GM18951 (cell line): ENCODE results near the gene ZNF609.
"Not testable (repeated sequence)": the region's sequence is repeated elsewhere in the genome, so short reads cannot be mapped to it uniquely, and the experiment has no call there.

ENCODE experiments used
- POLR2A ChIP-seq: IDR thresholded peaks from 4 replicates; pipeline ENCODE4 v1.6.1; 2011; ENCODE audit warnings: mild to moderate bottlenecking; ENCODE audit not compliant: insufficient read length, insufficient read depth; ENCODE audit errors: extremely low read depth
- in situ Hi-C: fragments of 300-500 bp; cut with MboI; formaldehyde crosslinking; loops from one replicate; pipeline ENCODE4 v1.12.0; 2022; ENCODE audit warnings: low sequenced_read_pairs, mixed read lengths, inconsistent platforms; ENCODE audit not compliant: unreplicated experiment

The ZNF609 gene

DNA sequence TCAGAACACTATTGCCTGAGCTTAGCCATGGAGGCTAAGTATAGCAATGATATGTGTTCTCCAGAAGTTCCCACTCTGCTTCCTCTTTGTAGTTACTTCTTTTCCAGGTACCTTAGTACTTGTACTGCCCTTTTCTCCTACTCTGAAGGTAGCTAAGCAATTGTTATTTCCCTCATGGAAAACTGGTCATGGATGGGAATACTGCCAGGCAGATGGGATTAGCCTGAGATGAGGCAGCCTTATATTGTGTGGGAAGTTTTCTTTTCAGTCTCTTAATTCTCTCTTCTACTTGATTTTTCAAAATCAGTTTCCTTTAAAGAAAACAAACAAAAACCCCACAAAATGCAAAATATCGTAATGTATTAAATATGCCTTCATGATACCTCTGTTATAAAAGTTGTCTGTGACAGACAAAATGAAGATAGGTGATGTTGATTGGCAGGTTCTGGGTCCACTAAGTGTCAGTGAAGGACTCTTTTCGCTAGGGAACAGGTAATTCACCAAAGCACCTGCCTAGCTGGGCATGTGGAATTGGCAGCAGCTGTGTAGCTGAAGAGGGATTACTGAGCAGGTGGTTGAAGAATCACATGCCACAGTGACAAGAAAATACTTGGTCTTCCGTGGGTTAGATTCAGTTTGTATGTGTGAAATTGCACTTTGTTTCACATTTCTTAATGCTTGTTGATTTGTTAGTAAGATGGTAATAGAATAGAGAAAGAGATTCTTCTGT lies 4.1 kb downstream of the ZNF609 start:
- no peak for TF ChIP-seq POLR2A

DNA sequence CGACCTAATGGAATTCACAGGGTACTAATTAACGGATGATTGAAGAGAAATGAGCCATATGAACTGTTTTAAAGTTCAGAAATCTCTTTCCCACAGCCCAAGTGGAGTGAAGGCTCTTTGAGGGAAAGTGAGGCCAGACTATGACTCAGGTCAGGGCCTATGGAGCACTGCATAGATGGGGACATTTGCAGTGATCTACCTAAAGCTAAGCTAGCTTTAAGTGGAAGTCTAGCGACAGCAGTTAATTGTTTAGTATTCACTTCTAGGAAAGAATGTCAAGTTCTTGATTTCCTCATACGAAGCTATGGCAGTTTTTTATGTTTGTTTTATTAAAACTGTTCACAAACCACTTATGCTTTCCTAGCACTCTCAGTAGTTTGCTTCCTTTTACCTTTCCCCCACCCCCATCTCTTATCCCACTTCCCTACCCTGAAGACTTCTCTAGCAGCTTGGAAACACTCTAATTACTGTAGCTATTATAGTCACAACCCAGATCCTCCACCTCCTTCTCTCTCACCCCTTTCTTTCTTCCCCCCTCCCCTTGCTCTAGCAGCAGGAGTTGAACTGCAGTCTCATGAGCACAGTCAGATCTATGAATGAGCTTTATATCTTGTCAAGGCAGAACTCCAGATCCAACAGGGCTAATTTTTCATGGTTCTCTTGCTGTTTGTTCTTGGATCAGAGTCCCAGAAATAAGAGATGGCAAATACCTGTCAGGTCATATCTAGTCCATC lies 6.2 kb downstream of the ZNF609 start:
- TF ChIP-seq POLR2A, result no peak
- in situ Hi-C loops, result no loop called here

More for the DNA sequence above, 4.1 kb downstream of the ZNF609 start:
- in situ Hi-C loops, result no loop called here

DNA sequence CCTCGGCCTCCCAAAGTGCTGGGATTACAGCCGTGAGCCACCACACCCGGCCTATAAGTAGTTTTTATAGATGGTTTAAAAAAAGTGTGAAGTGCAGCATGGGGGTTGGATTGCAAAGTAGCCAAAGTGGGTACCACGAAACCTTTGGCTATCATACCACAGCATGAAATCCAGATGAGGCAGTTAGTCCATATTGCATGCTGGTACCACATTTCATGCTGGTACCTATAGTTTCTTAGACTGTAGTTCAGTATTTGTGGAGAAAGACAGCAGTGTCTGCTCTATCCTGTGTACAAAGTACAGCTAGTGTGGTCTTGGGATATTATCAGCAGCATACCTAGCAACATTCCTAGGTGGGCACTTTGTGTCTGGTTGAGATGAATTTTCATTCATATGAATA lies 11.8 kb downstream of the ZNF609 start:
- in situ Hi-C loops, result no loop called here
- no peak for TF ChIP-seq POLR2A

DNA sequence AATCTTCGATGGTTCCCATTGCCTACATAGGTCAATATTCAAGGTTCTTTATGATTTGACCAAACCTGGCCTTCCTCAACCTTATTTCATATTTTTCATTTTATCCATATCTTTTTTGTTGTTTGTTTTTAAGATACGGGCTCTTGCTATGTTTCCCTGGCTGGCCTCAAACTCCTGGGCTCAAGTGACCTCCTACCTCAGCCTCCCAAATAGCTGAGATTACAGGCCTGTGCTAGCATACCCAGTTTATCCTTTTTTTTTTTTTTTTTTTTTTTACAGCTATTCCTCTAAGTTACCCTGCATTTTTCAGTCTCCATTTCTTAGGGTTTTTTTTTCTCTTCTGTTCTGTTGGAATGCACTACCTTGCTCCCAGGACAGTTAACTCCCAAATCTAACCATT lies 14.5 kb downstream of the ZNF609 start:
- TF ChIP-seq POLR2A, result no peak
- in situ Hi-C loops, result no loop called here

DNA sequence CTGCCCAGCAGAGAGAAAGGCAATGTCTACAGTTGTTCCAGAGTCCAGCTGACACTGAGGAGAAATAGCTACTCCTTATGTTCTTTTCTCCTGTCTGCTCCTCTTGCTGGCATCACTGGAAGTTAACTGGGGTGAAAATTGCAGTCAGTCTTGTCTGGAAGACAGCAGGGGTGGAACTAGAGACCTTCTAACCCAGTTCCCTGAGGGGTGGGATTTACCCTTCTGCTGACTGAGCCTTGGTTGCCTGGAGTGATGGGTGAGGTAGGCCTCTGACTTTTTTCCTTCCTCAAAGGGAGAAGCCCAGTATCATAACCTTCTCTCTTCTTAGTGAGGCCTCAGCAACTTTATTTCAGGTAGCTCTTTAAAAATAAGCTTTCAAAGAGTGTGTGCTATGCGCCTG lies 16.2 kb downstream of the ZNF609 start:
- no peak for TF ChIP-seq POLR2A

DNA sequence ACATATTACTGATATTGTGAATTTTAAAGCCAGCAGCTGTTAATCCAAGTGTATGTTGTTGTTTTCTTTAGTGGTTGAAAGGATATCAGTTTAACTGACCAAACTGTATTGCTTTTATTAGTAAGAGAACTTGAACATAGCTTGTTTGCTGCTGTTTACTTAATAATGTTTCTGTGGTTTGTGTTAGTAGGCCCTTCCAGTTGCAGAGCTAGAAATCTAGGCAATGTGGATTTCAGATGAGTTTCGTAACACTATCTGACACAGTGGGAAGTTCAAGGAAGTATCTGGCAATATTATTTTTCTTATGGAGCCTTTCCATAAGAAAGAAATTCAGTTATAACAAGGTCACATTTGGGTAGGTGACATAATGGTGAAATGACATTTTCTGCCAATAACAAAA lies 18.5 kb downstream of the ZNF609 start:
- in situ Hi-C loops, result no loop called here
- TF ChIP-seq POLR2A, result no peak

More for the DNA sequence above, 16.2 kb downstream of the ZNF609 start:
- in situ Hi-C loops, result no loop called here

DNA sequence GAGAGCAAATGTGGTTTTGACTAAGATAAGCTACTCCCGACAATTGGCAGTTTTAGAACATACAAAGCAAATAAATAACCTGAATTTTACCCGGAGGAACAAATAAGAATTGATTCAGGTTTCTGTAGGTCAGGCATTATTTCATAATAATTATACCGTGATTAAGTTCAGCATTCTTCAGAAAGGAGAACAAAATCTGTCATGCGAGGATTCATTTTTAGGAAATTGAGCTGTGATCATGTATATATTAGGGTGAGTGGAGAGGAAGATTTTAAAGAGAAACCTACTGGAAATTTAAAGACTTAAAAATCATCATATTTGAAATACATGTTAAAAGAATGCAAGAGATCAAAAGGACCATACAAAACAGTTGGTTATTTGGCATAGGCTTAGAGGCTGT lies 20.5 kb downstream of the ZNF609 start:
- TF ChIP-seq POLR2A, result no peak
- in situ Hi-C loops, result no loop called here

DNA sequence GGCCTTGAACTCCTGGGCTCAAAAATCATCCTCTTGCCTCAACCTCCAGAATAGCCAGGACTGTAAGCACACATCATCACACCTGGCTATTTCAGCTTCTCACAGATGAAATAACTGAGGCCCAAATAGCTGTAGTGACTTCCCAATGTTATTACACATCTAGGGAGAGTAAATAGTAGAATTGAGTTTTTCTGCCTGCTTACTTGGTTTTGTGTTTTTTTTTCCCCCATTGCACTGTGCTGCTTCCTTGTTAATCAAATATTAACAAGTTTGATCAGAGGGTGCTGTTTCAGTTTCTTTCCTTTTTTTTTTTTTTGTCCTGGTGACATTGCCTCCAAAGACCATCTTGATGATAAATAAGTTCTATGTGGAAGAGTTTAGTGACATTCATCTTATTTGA lies 23.4 kb downstream of the ZNF609 start:
- in situ Hi-C loops, result no loop called here
- no peak for TF ChIP-seq POLR2A

DNA sequence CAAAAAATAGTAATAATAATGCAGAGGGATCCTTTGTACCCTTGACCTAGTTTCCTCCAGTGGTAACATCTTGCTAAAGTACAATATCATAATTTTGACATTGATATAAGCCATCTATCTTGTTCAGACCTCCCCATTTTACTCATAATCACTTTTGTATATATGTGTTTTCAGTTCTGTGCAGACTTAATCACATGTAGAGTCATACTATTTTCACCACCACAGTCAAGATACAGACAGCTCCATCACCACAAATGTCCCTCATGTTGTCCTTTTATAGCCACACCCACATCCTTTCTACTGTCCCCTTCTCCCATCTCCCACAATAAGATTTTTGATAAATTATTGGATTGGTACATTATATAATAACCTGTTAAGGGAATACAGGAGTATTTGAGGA lies 25.4 kb downstream of the ZNF609 start:
- in situ Hi-C loops, result no loop called here
- no peak for TF ChIP-seq POLR2A

DNA sequence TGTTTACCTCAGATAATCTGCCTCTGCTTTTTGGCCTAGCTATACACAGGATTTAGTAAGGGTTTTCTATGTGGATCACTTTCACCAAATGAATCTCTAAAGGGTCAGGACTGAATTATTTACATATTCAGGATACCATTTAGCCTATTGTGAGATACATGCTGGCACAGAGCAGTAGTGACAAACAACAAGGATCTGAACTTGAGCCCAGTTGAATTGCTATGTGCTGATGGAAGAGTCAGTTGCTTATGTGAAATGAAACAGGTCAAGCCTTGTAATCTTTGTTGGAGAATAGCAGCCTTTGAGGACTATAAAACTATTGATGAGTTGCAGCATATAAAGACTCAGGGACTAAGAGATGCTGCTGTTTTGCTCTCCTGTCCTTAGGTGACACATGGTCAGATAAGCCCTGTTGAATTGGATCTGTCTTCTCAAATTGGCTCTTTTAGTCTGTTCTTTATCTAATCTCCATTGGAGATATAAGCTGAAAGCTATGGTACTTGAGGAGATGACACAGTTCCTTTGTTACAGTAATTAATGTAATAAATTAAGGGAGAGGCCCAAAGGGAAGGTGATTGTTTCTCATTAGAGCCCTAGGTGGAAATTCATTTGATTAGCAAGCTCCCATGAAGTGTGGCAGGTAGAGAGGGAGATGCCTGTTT lies 30.4 kb downstream of the ZNF609 start:
- no peak for TF ChIP-seq POLR2A
- in situ Hi-C loops, result no loop called here

DNA sequence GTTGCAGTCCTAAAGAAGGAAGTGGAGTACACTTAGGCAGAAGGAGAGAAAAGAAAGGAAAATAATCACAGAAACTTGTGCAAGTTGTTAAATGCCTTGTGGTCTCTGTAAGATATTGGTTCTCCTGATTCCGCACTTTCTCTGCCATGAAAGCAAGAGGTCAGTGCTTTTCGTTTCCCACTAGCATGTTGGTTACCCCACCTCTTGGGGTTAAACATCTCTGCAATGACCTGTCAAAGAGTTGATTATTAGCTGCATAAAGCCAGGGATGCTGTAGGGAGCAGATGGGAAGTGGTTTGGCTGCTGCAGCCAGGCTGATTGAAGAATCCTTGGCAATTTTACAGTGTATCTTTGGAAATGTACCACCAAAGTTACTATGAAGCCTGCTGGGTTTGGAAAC lies 33.3 kb downstream of the ZNF609 start:
- in situ Hi-C loops, result no loop called here
- no peak for TF ChIP-seq POLR2A

DNA sequence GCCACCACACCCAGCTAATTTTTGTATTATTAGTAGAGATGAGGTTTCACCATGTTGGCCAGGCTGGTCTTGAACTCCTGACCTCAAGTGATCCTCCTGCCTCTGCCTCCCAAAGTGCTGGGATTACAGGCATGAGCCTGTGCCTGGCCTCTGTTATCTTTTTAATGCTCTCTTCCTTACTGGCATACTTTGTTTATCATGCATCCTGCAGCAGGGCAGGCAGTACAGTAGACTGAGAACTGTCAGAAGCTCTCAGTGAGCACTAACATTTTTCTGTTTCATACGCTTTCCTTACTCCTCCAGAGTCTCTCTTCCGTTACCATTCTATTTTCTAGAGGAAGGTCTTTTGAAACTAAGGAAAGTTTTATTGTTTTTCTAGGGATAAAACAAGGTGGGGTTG lies 35.6 kb downstream of the ZNF609 start:
- in situ Hi-C loops, result not testable (repeated sequence)

DNA sequence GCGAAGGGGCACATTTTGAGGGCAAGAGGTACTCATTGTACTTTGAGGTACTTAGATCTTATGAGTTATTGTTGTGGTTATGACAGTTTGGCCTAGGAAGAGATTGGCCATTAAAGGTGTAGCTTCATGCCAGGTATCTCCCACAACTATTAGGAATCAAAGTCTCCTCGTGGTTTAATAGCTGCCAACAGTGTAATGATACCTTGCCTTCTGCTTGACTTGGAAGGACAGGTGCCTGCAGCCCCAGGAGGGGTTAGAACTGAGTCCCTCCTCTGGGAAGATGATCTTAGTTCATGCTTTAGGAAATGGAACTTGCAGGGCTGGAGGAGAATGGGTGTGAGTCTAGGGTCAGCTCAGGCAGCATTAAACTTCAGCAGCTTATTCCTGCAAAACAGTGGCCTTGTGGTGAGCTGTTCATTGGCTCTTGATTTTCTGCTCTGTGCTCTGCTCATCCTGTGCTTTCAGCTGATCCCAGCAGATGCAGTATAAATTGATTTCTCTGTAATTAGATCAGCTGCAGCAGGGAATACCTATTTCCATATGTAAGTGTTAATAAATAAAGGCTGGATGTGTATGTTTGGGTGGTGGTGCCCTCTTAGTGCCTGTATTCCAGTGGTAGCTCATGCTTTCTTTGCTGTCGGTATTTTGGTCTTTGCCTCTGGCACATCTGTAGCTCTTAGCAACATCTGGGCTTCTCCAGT lies 40.5 kb downstream of the ZNF609 start:
- no peak for TF ChIP-seq POLR2A

More for the DNA sequence above, 40.5 kb downstream of the ZNF609 start:
- in situ Hi-C loops, result no loop called here
